C1 segment of cervical spinal cord (tissue), 14 donors: Measurements from ENCODE around the gene MSX1.

Source experiments
- DNase-seq, 14 donors: peaks; one replicate each; lab custom pipeline; 2025; lab: John Stamatoyannopoulos, UW

MSX1 gene

DNA sequence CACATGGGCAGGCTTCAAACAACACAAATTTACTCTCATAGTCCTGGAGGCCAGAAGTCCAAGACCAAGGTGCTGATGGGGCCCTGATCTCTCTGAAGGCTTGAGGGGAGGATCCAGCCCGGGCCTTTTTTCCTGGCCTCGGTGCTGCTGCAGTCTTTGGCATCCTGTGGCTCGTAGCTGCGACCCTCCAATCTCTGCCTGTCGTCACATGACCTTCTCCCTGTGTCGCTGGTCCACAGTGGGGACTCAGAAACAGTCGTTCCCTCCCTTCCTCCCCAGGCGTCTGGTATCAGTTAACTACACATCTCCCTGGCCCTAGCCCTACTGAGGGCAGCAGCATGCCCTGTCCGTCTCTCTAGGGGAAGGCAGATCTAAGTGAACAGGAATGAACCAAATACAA is 19.1 kb upstream of the MSX1 start:
- no peak for DNase-seq

DNA sequence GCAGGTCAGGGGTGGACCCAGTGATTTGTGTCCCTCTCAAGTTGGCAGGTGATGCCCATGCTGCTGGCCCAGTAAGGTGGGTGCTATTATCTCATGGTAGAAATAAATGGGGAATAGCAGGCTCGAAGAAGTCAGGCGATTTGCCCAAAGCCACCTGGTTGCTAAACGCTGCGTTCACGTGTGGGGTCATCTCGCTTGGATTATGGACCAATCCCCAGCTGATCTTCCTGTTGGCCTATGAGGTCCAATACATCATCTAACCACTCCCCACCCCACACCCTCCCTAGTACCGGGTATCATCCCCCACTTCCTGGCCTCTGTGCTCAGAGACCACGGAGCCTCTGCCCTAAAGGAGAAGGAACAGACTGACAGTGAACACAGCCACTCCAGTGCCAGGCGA is 18.3 kb upstream of the MSX1 start:
- no peak for DNase-seq

DNA sequence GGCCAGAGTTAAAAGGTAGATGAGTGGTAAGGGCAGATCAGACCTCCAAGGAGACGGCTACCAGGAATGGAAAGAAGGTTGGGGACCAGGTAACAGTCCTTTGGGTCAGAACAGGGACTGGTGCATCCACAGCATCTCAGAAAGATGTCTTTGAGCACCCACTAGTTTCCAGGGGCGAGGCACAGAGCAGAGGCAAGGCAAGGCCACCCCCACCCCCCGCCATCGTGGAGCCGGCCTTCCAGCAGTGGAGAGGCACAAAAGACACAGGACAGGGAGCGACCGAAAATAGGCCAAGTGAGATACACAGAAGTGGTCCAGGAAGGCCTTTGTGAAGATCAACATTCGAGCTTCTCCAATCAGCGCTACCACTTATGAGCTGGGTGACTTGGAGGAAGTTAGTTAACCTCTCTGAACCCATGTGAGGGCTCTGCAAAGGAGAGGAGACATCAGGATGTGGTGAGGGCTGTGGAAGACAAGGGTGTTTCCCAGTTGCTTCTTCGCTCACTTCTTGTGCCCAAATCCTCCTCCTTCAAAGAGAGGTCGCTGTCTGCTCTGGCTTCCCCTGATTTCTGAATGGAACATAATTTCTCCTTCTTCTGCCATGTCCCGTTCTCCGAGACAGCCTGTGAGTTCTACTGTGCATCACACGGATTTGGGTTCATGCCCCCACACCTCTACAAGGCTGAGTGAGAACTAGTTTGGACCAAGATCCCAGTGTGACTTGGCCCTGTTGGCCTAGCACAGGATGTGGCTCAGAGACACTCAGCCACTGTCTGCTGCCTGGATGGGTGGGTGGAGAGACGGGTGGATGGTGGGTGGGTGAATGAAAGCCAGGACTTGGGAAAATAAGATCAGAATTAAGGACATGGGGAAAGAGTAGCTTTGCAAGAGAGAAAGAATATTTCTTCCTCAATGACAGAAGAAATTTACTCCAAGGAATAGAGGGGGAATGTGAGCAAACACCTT is 16.7 kb upstream of the MSX1 start:
- DNase-seq, result no peak

DNA sequence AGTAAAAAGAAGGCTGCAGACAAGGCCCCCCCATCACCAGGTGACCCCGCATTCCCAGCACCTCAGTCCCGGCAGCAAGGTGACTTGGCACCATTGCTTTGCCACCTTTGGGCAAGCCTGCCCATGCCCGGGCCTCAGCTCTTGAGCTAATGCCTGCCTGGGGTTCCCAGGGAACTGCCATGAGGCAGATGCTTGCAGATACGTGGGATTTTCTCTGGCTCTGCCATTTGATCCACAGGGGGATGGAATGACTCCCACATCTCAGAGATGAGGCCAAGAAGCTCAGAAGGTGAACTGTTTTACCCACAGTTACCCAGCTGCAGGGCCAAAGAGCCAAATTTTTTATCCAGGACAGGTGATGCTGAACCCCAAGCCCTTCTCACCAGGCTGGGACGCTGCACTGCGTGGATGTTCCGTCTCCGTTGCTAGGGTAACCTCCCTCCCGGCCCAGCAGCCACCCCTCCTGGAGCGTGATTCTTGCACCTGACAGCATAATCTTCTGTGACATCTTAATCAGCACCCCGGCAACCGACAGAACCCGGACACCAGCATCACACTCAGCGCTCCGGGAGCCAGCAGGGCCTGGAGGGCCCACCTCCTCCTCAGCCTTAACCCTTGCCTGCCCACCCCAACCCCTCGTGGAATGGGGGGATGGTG is 15.7 kb upstream of the MSX1 start:
- DNase-seq, result no peak

DNA sequence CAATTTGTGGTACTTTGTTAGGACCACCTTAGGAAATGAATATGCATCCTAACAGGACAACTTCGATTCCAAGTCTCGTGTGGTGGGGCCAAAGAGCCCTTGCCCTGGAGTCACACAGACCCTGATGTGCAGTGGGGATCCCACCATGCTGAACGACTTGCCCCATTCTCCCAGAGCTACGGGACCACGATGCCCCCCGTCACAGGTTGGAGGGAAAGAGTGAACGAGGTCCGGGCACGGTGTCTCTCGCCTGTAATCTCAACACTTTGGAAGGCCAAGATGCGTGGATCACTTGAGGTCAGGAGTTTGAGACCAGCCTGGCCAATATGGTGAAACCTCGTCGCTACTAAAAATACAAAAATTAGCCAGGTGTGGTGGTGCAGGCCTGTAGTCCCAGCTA is 14.4 kb upstream of the MSX1 start:
- DNase-seq, result no peak

DNA sequence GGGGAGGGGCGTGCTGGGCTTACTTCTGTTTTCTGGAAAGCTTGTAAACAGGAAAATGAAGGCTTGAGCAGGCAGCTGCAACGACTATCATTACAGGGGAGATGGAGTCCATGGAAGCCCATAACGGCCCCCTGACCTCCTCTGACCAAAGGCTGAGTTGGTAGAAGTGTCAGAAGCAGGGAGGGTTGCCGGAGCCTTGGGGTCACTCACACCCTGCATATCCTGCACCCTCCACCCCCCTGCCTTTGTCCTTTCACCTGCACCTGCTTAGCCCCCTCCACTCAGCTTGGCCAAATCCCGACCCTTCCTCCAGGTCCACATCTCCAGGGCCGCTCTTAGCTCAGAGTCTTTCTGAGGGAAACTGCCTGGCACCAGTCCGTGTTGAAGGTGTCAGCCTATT is 12.5 kb upstream of the MSX1 start:
- no peak for DNase-seq

DNA sequence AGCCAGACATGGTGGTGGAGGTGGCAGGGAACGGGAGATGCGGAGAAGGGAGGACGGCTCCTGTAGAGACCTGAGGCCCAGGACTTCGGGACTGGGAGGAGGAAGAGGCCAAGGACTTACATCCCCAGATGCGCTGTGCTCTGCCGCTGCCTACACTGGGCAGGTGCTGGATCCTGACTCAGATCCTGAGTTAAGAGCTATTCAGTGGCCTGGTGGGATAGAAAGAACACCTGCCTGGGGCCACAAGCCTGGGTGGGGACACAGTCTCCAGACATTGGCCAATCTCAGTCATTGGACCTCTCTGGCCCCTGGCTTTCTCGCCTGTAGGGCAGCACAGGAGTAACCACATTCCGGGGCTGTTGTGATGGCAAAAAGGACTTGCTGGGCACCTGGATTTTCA is 10.9 kb upstream of the MSX1 start:
- DNase-seq, result no peak

DNA sequence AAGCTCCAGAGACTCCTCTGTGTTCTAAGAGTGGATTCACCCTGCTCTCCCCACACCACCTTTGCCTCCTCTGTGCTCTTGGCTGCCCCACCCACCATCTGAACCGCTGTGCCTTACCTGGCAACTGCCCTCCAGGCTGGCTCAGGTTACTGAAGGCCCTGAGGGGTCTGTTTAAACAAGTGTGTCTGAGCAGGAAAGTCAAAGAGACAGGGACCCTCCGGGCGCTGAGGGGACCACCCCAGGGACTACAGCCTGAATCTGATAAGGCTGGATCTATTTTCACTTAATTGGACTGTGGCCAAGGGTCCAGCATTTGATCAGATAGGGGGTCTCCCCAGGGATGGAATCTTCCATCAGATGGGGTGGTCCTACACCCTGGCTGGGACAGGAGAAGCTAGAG is 10.4 kb upstream of the MSX1 start:
- DNase-seq, result no peak

DNA sequence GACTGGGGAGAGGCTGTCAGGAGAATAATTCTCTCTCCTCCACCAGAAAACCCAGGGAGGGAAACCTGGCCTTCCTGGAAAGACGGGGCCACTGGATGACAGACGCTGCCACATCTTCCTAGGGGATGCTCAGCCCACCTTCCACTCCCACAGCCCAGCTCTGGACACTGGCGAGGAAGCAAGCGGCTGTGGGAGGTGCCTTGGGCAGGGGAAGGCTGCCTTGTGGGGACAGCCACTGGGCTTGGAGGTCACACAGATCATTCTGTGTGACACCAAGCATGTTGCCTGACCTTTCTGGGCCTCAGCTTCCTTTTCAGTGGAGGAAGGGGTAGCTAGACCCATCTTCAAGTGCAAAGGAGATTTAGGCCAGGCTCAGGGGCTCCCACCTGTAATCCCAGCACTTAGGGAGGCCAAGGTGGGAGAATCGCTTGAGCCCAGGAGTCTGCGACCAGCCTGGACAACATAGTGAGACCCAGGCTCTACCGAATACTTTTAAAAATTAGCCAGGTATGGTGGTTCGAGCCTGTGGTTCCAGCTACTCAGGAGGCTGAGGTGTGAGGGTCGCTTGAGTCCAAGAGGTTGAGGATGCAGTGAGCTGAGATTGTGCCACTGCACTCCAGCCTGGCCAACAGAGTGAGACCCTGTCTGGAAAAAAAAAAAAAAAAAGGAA is 9.8 kb upstream of the MSX1 start:
- no peak for DNase-seq

DNA sequence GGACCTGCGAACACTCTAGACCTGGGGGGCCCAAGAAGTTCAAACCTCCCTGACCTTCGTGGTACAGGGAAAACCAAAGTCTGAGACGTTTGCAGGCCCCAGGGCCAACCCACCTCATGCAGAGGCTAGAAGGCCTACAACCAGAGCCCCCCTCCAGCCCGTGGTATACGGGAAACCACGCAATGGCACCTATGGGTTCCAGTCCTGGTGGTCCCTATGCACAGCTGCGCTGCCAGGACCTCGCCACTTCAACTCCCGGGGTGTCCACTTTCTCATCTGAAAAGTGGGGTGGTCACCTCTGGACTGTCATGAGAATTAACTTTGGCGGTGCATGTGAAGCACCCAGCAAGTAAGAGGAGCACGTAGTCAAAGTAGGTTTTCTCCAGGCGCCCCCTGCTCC is 8.4 kb upstream of the MSX1 start:
- DNase-seq, result no peak

DNA sequence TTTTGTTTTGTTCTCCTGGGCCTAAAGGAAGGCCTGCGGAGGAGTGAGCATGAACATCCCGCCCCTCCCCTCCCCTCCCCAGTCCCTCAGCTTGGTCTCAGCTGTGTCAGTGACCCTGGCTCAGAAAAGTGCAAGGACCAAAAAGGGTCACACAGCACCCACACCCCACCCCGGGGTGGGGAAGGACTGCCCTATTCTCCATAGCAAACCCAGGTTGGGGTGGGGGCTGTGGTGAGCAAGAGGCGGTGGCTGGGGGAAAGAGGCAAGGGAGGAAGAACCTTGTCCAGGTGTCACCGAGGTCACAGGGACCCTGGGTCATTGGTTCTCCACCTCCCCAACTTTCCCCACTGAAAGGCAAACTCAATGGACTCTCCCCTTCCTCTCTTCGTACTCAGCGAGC is 7.6 kb upstream of the MSX1 start:
- no peak for DNase-seq

DNA sequence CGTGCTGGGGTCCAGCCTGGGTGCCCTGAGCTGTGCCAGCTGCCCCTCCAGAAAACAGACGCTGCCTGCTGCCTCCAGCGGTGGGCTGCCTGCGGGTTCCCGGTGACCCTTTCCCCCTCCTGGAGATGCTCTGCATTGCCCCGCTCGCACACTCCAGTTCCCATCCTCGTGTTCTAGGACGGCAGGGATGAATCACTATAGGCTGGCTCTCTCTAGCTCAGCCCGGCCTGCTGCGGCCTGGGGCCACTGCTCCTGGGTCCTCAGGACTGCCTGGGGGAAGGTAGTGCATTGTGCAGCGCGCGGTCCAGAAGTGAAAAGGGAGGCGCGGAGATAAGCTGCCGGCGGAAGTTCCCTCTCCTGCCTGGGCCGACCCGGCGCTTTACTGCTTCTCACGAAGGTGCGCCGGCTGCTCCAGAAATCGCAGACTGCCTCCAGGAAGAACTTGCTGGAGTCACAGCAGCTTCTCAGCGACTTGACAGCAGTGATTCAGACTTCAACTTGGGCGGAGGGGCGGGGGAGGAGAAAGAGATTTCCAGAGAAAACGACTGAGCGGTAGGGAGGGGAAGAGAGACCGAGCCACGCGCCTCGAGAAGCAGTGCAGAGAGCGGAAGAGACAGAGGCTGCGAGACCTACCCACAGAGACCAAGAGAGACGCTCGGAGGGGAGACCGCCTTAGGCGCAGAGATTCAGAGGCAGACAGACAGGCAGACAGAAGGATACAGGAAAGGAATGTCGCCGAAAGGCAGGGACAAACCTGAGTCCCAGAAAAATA is 6.7 kb upstream of the MSX1 start:
- DNase-seq, result no peak

DNA sequence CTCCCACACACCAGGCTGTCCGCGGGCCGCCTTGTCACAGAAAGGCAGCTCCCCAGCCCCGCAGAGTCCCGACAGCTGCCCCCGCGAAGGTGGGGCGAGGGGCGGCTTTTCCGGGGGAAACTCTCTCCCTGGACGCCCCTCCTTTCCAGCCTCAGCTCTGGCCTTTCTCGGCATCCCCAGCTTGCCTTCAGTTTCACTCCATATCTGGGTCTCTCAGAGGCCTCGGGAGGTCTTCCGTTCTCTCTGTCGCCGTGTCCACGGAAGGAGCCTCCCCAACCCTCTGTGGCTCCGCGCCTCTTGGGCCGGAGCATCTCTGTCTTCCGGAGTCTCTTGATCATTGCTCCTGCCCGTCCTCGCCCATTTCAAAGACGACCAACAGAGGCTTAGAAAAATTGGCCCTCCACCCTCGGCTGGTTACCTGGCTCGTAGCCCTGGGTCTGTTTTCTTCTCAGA is 6.1 kb upstream of the MSX1 start:
- DNase-seq, result no peak

DNA sequence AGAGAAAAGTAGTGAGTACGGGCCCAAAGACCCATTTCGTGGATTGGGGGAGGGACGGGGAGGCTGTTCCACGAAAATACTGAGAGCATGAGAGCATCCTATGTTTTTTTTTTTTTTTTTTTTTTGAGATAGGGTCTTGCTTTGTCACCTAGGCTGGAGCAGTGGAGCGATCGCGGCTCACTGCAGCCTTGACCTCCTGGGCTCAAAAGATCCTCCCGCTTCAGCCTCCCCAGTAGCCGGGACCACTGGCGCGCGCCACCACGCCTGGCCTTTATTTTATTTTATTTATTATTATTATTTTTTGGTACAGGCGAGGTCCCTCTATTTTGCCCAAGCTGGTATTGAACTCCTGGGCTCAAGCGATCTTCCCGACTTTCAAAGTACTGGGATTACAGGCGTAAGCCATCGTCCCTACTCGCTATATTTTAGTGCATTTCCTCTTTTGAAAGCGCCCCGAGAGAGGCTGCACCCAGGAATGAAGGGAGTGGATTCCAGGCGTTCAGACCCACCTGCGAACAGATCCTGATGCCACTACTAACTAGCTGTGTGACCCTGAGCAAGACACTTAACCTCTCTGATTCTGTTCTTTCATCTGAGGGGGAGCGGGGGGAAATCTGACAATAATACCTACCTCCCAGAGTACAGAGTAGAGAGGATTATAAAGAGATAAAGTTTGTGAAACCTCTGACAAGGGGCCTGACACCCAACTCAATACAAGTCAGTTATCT is 5.4 kb upstream of the MSX1 start:
- no peak for DNase-seq

DNA sequence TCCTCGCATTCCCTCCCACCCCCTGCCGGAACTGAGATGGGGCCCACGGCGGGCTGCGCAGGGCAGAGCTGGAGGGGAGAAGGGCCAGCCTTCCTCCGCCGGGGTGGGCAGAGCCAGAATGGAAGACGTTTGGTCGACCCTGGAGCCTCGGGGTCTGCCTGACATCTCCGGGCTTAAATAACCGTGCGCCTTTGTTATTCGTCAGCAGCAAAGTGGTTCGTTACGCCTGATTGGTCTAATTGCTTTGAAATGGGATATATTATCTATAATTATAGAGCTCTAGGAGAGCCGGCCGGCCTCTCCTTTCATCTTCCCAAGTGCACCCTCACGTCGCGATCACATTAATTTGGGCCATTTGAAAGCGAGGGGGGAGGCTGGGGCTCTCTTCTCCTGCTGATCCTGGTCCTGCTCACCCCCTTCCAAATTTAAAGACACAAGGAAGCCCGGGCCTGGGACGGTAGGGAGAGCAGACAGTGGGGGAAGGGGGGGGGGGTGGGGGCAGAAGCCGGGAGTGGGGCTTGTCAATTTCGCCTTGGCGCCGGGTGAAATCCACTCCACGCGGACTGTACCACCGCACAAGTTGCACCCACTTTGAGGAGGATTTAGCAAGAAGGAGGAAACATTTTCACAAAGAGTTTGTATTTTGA is 4.7 kb upstream of the MSX1 start:
- no peak for DNase-seq

DNA sequence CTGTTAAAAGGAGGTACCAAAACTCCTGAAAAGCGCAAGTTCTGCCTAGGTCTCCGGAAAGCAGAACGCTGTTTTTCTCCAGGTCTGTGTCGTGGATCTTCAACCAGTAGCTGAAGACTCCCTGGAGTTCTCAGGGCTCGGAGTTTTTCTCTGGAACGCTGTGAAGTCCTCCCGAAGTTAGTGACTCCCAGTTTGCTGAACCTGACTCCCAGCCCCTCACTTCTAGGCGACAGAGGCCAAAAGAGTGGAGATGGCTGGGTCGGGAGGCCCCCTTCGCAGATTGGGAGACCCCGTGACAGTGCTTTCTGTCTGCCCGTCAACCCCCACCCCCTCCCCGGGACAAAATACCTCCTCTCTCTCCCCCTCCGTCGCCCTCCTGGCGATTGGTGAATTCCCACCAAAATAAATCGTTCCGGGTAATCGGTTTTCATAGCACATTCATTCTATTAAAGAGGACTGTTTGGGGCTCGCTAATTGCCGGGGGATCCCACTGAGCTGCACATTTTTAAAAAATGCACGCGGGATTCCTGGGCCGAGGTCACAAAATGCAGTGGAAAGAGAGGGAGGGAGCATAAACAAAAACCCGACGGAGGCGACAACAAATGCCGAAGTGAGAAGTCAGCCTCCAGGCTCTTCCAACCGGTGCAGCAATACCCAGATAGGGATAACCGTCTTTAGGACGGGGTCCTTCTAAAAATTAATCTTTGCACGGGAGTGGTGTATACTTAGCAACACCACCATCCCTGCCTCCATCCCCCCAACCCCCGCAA is 4.0 kb upstream of the MSX1 start:
- no peak for DNase-seq

DNA sequence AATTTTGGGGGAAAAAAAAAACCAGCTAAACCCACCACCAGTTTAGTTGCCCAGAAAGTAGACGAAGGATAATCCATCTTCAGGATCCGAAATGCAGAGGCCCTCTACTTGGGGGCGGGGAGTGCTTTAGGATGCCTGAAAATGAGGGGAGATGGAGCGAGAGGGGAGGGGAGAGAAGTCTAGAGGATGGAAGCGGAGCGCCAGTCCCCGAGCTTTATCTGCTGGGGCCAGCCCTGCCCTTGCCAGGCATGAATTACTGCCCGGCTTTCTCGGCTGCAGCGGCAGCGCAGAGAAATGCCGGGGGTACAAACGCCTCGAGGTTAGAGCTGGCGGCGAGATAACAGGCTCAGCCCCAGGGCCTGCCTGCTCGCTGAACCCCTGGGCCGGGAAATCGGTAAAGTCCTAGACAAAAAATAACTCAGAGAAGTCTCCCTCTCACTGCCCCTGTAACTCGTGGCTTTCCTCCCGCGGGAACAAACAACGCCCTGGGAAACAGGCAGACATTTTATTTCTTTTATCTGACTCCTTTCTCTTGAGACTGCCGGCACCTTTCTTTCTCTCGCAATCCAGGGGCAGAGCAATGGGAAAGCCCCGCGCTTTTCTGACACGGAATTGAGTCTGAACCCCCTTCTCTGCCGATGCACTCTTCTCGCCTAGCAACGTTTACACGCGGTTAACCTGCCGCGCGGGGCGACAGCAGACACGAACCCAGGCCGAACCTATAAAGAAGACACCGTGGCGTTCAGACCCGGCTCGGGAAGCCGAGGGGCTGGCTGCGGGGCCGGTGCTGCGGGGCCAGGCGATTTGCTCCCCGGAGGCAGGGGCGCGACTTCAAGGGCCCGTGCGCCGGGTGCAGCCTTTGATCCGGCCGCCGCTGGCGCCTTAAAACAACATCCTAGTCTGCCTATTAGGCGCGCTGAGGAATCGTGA is 3.1 kb upstream of the MSX1 start:
- DNase-seq, result peak in 1 of 14 donors; percentile 26

DNA sequence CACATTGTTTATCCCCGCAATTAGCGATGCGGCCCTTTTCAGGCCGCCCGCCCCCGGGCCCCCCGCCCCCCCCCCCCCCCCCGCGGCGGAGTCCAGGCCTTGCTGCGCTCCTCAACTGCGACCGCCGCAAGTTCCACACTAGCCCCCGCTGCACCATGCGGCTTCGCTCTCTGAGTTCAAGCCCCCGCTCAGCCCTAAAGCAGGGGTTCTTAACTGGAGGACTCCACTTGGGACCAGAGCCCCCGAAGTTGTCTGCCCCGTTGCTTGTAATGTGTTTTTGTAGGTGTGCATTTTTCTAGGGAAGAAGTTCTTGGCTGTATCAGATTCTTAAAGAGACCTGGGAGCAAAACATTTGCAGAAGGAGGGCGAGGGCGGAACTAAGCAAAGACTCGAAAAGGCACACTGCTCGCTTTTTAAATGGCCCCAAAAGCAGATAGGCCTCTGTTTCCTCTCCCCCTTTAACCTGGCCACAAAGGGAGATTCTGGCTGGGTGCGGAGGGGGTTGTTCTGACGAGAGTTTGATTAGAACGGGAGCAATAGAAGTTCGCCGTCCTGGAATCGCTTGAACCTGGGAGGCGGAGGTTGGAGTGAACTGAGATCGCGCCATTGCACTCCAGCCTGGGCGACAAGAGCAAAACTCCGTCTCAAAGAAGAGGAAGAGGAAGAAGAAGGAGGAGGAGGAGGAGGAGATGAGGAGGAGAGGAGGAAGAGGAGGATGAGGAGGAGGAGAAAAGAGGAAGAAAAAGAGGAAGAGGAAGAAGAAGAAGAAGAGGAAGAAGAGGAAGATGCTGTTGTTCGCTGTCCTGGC is 2.3 kb upstream of the MSX1 start:
- no peak for DNase-seq
